Measurements from ENCODE around the gene ALK. TPM values are rescaled to one million over a fixed set of nuclear protein-coding genes. Genes with fewer than 3 reads are reported as not detected.

The ALK gene
- total RNA-seq, 1 experiment from 2014 or later, result not detected

DNA sequence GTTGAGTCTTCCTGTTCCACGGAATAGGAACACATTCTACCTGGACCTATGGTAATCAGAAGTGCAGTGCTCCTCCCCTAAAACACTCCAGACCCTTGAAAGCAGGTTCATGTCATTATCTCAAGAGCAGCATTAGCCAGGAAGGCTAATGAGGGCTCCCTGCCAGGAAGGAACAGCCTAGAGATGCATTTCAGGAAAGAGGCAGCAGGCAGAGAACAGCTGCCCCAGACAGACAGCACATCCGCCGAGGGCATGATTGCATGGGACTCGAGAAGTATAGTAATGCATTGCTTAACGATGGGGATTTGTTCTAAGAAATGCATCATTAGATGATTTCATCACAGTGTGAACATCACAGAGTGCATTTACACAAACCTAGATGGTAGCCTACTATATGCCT is 171.5 kb downstream of the ALK start:
- no peak overlapping the region for H3K23ac ChIP-seq (ENCODE audit: insufficient read length, low read depth, low read length)
- no peak overlapping the region for H4K8ac ChIP-seq (replicated peaks; ENCODE audit: insufficient read length, low read depth, low read length)
- no peak overlapping the region for H3T11ph ChIP-seq (ENCODE audit: low read length)
- no peak overlapping the region for H3K56ac ChIP-seq (ENCODE audit: insufficient read length, low read depth, low read length)
- H3K4me1 Mint-ChIP-seq, result no peaks in the 10 kb centered on the region
- no peak overlapping the region for H3K9ac ChIP-seq (ENCODE audit: extremely low read depth, insufficient read length, low read length)
- no peaks in the 10 kb centered on the region for H3K9me3 ChIP-seq (ENCODE audit: control insufficient read depth, low read depth, low read length)
- no peak overlapping the region for H2BK120ac ChIP-seq (ENCODE audit: low read depth, low read length, poor library complexity, severe bottlenecking)
- TF ChIP-seq, protein P1, sequence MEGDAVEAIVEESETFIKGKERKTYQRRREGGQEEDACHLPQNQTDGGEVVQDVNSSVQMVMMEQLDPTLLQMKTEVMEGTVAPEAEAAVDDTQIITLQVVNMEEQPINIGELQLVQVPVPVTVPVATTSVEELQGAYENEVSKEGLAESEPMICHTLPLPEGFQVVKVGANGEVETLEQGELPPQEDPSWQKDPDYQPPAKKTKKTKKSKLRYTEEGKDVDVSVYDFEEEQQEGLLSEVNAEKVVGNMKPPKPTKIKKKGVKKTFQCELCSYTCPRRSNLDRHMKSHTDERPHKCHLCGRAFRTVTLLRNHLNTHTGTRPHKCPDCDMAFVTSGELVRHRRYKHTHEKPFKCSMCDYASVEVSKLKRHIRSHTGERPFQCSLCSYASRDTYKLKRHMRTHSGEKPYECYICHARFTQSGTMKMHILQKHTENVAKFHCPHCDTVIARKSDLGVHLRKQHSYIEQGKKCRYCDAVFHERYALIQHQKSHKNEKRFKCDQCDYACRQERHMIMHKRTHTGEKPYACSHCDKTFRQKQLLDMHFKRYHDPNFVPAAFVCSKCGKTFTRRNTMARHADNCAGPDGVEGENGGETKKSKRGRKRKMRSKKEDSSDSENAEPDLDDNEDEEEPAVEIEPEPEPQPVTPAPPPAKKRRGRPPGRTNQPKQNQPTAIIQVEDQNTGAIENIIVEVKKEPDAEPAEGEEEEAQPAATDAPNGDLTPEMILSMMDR (conservative IDR thresholded peaks at IDR 0.05), result no peak
- H3K14ac ChIP-seq (ENCODE audit: insufficient read depth, low read length), result no peak overlapping the region
- no peak overlapping the region for H4K5ac ChIP-seq (ENCODE audit: insufficient read length, low read depth, low read length)
- no peak overlapping the region for H2AK5ac ChIP-seq (ENCODE audit: insufficient read length, low read length)
- H3K27me3 Mint-ChIP-seq (ENCODE audit: low read depth), result peaks cover 6% of the 10 kb centered on the region; the same call in 1 of the 2 replicates
- H3K27ac ChIP-seq (ENCODE audit: insufficient read length, low read depth, low read length), result no peak overlapping the region
- no peaks in the 10 kb centered on the region; a peak in 1 of 5 replicates for H3K9me3 Mint-ChIP-seq
- H3K79me2 ChIP-seq (ENCODE audit: insufficient read depth, low read length), result no peaks in the 10 kb centered on the region
- no peak overlapping the region for H3K4ac ChIP-seq (ENCODE audit: low read depth, low read length)
- H2BK15ac ChIP-seq (ENCODE audit: low read depth, low read length), result no peak overlapping the region
- no peaks in the 10 kb centered on the region for H3K27me3 ChIP-seq (ENCODE audit: insufficient read depth, low read length)
- DNase-seq, result no peak
- H3K18ac ChIP-seq (ENCODE audit: insufficient read length, low read depth, low read length), result no peak overlapping the region
- WGBS (ENCODE audit: extremely low coverage, insufficient read length, low lambda C conversion rate), result no CpG with 5 or more reads among the region's 5 CpGs
- H4K91ac ChIP-seq (ENCODE audit: insufficient read length, low read depth, low read length), result no peak overlapping the region
- H3K4me1 ChIP-seq (ENCODE audit: insufficient read depth, low read length), result no peaks in the 10 kb centered on the region
- no peak overlapping the region for H2BK5ac ChIP-seq (ENCODE audit: insufficient read length, low read length)
- H2BK12ac ChIP-seq (ENCODE audit: insufficient read length, low read depth, low read length), result no peak overlapping the region
- H3K36me3 Mint-ChIP-seq (ENCODE audit: insufficient read depth in 1 of 3, low read depth in 3 of 3), result no peaks in the 10 kb centered on the region
- no peak overlapping the region for H3K27ac Mint-ChIP-seq
- H3K23me2 ChIP-seq (ENCODE audit: insufficient read length, low read depth, low read length, poor library complexity, severe bottlenecking), result no peaks in the 10 kb centered on the region
- H4K20me1 ChIP-seq (ENCODE audit: control insufficient read depth, insufficient read depth, insufficient read length), result no peaks in the 10 kb centered on the region
- H2AFZ ChIP-seq (ENCODE audit: low read length), result no peak overlapping the region
- H3K4me3 Mint-ChIP-seq, result no peak overlapping the region
- H3K4me2 ChIP-seq (ENCODE audit: insufficient read depth, insufficient read length, low read length), result no peak overlapping the region
- no peak overlapping the region for H2BK20ac ChIP-seq (ENCODE audit: low read depth, low read length, poor library complexity, severe bottlenecking)
- no peaks in the 10 kb centered on the region for H3K79me1 ChIP-seq (ENCODE audit: insufficient read depth, low read depth, low read length, poor library complexity, severe bottlenecking)
